ENCODE data around the gene COCH.

GRCh38 chr14:30864934-30865333 lies 9.4 kb upstream of the COCH start:
- TF ChIP-seq, protein P1, sequence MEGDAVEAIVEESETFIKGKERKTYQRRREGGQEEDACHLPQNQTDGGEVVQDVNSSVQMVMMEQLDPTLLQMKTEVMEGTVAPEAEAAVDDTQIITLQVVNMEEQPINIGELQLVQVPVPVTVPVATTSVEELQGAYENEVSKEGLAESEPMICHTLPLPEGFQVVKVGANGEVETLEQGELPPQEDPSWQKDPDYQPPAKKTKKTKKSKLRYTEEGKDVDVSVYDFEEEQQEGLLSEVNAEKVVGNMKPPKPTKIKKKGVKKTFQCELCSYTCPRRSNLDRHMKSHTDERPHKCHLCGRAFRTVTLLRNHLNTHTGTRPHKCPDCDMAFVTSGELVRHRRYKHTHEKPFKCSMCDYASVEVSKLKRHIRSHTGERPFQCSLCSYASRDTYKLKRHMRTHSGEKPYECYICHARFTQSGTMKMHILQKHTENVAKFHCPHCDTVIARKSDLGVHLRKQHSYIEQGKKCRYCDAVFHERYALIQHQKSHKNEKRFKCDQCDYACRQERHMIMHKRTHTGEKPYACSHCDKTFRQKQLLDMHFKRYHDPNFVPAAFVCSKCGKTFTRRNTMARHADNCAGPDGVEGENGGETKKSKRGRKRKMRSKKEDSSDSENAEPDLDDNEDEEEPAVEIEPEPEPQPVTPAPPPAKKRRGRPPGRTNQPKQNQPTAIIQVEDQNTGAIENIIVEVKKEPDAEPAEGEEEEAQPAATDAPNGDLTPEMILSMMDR (conservative IDR thresholded peaks at IDR 0.05; ENCODE audit: low read depth, low read length): no peak
- TF ChIP-seq EZH2 (IDR thresholded peaks at IDR 0.05; ENCODE audit: low read length, unreplicated experiment) (no peak), EZH2phosphoT487 (IDR thresholded peaks at IDR 0.05; ENCODE audit: borderline replicate concordance, low read length) (no peak)
